ENCODE results near the gene PIP5K1A.
A peak's percentile ranks its signal among the peaks of the same experiment; 100 is the strongest.

PIP5K1A gene

DNA sequence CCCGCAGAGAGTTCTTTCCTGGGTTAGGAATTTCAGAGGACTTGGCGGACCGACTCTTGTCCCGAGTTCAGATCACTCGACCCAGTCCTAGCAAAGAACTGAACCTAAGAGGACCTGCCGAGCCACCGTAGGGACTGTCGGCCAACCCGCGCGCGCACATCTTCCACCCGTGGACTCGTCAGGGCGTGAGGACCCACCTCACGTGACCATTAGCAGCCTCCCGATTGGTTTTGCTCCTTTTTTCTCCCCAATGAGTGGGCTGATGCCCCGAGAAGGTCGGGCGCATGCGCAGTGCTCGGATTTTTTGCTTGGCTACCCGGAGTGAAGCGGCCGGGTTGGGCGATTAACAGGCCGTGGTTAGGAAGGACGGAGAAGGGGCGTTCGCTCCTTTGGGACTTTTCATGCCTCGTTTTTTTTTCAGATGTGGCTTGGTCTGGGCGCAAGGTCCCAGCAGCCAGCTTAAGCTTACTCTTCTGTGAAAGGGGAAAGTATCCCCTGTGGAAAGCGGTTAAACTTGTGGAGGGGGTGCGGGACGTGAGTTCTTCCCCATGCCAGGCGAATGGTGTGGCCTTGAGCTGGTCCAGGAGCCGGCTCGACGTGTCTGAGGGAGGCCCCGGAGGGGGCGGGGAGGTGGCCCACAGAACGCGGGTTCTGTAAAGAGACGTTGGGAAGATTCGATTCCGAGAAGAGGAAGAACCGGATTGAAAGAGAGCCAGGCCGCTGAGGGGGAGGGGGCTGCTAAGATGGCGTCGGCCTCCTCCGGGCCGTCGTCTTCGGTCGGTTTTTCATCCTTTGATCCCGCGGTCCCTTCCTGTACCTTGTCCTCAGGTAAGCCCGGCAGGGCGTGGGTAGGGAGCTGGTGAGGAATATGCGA is at the start of gene PIP5K1A (continued):
- no peak for TF ChIP-seq ZNF747 (tag by site-specific recombination; IDR thresholded peaks at IDR 0.05)
- TF ChIP-seq ZNF837 (tag by site-specific recombination; IDR thresholded peaks at IDR 0.05): no peak
- no peak for TF ChIP-seq ATF2 (tag by site-specific recombination; IDR thresholded peaks at IDR 0.05; ENCODE audit: low read depth)
- no peak for TF ChIP-seq ZBTB21 (tag by site-specific recombination; IDR thresholded peaks at IDR 0.05)
- TF ChIP-seq ZEB2 (tag by site-specific recombination; IDR thresholded peaks at IDR 0.05): peak; percentile 59; the same call in 1 of the 2 replicates
- no peak for TF ChIP-seq ZNF664 (tag by site-specific recombination; IDR thresholded peaks at IDR 0.05)
- no peak; the same call in 1 of the 2 replicates for TF ChIP-seq ZNF341 (tag by site-specific recombination; IDR thresholded peaks at IDR 0.05; ENCODE audit: low read depth)
- no peak for TF ChIP-seq ZBTB1 (tag by site-specific recombination; IDR thresholded peaks at IDR 0.05)
- TF ChIP-seq, protein P1, sequence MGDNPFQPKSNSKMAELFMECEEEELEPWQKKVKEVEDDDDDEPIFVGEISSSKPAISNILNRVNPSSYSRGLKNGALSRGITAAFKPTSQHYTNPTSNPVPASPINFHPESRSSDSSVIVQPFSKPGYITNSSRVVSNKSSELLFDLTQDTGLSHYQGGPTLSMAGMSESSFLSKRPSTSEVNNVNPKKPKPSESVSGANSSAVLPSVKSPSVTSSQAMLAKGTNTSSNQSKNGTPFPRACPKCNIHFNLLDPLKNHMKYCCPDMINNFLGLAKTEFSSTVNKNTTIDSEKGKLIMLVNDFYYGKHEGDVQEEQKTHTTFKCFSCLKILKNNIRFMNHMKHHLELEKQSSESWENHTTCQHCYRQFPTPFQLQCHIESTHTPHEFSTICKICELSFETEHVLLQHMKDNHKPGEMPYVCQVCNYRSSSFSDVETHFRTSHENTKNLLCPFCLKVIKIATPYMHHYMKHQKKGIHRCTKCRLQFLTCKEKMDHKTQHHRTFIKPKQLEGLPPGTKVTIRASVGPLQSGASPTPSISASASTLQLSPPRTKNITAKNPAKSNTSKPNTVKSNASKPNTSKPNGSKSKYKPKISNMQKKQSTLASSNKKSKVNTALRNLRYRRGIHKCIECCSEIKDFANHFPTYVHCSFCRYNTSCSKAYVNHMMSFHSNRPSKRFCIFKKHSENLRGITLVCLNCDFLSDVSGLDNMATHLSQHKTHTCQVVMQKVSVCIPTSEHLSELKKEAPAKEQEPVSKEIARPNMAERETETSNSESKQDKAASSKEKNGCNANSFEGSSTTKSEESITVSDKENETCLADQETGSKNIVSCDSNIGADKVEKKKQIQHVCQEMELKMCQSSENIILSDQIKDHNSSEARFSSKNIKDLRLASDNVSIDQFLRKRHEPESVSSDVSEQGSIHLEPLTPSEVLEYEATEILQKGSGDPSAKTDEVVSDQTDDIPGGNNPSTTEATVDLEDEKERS (tag by site-specific recombination; IDR thresholded peaks at IDR 0.05): no peak
- no peak for TF ChIP-seq ZNF596 (tag by site-specific recombination; IDR thresholded peaks at IDR 0.05)
- no peak for TF ChIP-seq REPIN1 (tag by site-specific recombination; IDR thresholded peaks at IDR 0.05; ENCODE audit: low read depth)
- TF ChIP-seq TCF7L2 (IDR thresholded peaks at IDR 0.05; ENCODE audit: borderline replicate concordance, low read depth, low read length): peak; percentile 84; the same call in 1 of the 2 replicates
- TF ChIP-seq ZNF19 (tag by site-specific recombination; IDR thresholded peaks at IDR 0.05; ENCODE audit: low read depth): no peak
- TF ChIP-seq ZBTB7A (tag by site-specific recombination; IDR thresholded peaks at IDR 0.05; ENCODE audit: low read depth): peak; percentile 13; the same call in 1 of the 2 replicates
- no peak for TF ChIP-seq YY2 (tag by site-specific recombination; IDR thresholded peaks at IDR 0.05)
- TF ChIP-seq PBX3 (CRISPR knock-in tag; IDR thresholded peaks at IDR 0.05): no peak
- TF ChIP-seq ZIC2 (tag by site-specific recombination; IDR thresholded peaks at IDR 0.05): no peak; the same call in 1 of the 2 replicates
- no peak for TF ChIP-seq ZNF660 (tag by site-specific recombination; IDR thresholded peaks at IDR 0.05)
- no peak for TF ChIP-seq SETDB1 (IDR thresholded peaks at IDR 0.05; ENCODE audit: insufficient read length, low read length)
- no peak for TF ChIP-seq ZNF530 (tag by site-specific recombination; IDR thresholded peaks at IDR 0.05; ENCODE audit: low read depth)
- TF ChIP-seq ZNF202 (tag by site-specific recombination; IDR thresholded peaks at IDR 0.05; ENCODE audit: borderline replicate concordance): no peak
- no peak for TF ChIP-seq ZNF354C (tag by site-specific recombination; IDR thresholded peaks at IDR 0.05; ENCODE audit: borderline replicate concordance, low read depth)
- TF ChIP-seq KLF8 (tag by site-specific recombination; IDR thresholded peaks at IDR 0.05): peak; percentile 35; the same call in 1 of the 2 replicates
- TF ChIP-seq ZNF398 (tag by site-specific recombination; IDR thresholded peaks at IDR 0.05): peak; percentile 51
- TF ChIP-seq SCRT1 (tag by site-specific recombination; IDR thresholded peaks at IDR 0.05; ENCODE audit: borderline replicate concordance): no peak
- TF ChIP-seq HOXD13 (CRISPR knock-in tag; IDR thresholded peaks at IDR 0.05; ENCODE audit: borderline replicate concordance): no peak
- no peak for TF ChIP-seq ZNF184 (tag by site-specific recombination; IDR thresholded peaks at IDR 0.05)
- no peak for TF ChIP-seq CTCF (tag by site-specific recombination; IDR thresholded peaks at IDR 0.05)
- no peak for TF ChIP-seq ZNF416 (tag by site-specific recombination; IDR thresholded peaks at IDR 0.05)
